HepG2 (cell line): ENCODE measurements around the gene ZAR1. TPM values are rescaled to one million over a fixed set of nuclear protein-coding genes. Genes with fewer than 3 reads are reported as not detected.

ENCODE experiments used
- ATAC-seq: fragments of 200-7000 bp; cut with Tn5 transposase; 3 replicates; pipeline ENCODE4 v1.9.1; 2020; ENCODE audit warnings: mild to moderate bottlenecking, moderate library complexity
- BruUV-seq: library from RNA; stranded (reverse); fragments of 400-500 nt; replicated peaks from 2 replicates; lab custom pipeline; 2021; lab: Mats Ljungman, UMichigan
- CTCF ChIA-PET: fragments of 300-600 bp; formaldehyde crosslinking; extraction: SDS; loops from one replicate; lab custom pipeline; 2021; ENCODE audit warnings: low total read pairs, inconsistent platforms, low intra/inter-chr PET ratio; lab: Yijun Ruan, JAX
- POLR2A ChIA-PET: fragments of 350-600 bp; sonication (Branson Sonifier 250); formaldehyde crosslinking; loops from one replicate; lab custom pipeline; 2020; ENCODE audit warnings: antibody characterized with exemption, inconsistent platforms; lab: Yijun Ruan, JAX
- DNase-seq: peaks from one replicate; pipeline ENCODE4 v3.0.0-alpha.2; 2015; ENCODE audit warnings: low spot score
- FAIRE-seq: peaks from 3 replicates; lab custom pipeline; 2011; peaks lifted over from hg19 to GRCh38; lab: Jason Lieb, UNC
- H2AFZ ChIP-seq: one replicate; pipeline ENCODE4 v1.6.1; 2011; ENCODE audit warnings: low read length, inconsistent platforms
- H3K27ac ChIP-seq: fragments of 300-600 bp; 3 replicates; pipeline ENCODE4 v1.8.0; 2011; ENCODE audit warnings: mixed run types, mild to moderate bottlenecking, mixed read lengths, low read length, inconsistent platforms; ENCODE audit not compliant: insufficient read depth; ENCODE audit errors: extremely low read length
- H3K27me3 ChIP-seq, 2 experiments: fragments of 200-600 bp in 1 of 2; 2 replicates in 1 of 2; 3 replicates in 1 of 2; pipeline versions ENCODE4 v1.6.0 to v1.8.0; 2011; ENCODE audit warnings: low read length in 2 of 2, mild to moderate bottlenecking in 2 of 2, moderate library complexity in 2 of 2, inconsistent platforms in 1 of 2; ENCODE audit not compliant: insufficient read depth in 2 of 2, control insufficient read depth in 1 of 2
- H3K36me3 ChIP-seq, 2 experiments: fragments of 200-600 bp in 1 of 2; replicated peaks in 1 of 2; 2 replicates in 1 of 2; 3 replicates in 1 of 2; pipeline versions ENCODE4 v1.5.1 to v1.8.0; 2011; ENCODE audit warnings: low read length in 2 of 2, inconsistent platforms in 1 of 2; ENCODE audit not compliant: insufficient read depth in 2 of 2, control insufficient read depth in 1 of 2
- H3K4me1 ChIP-seq: 2 replicates; pipeline ENCODE4 v1.5.1; 2012; ENCODE audit warnings: low read length, inconsistent platforms; ENCODE audit not compliant: insufficient read depth
- H3K4me2 ChIP-seq: 2 replicates; pipeline ENCODE4 v1.6.0; 2011; ENCODE audit warnings: low read depth, low read length, inconsistent platforms
- H3K4me3 ChIP-seq, 3 experiments: fragments of 200-600 bp in 1 of 3; sonication (generic), shearing (Covaris generic) in 1 of 3; replicated peaks in 1 of 3; 2 replicates each; pipeline ENCODE4 v1.5.1; 2011 to 2016; ENCODE audit warnings: low read length in 3 of 3, inconsistent platforms in 2 of 3, low read depth in 2 of 3, mild to moderate bottlenecking in 2 of 3, control low read depth in 1 of 3, mixed read lengths in 1 of 3; ENCODE audit not compliant: insufficient read depth in 1 of 3
- H3K79me2 ChIP-seq: one replicate; pipeline ENCODE4 v1.6.1; 2011; ENCODE audit warnings: low read length, inconsistent platforms; ENCODE audit not compliant: insufficient read depth
- H3K9ac ChIP-seq: 2 replicates; pipeline ENCODE4 v1.6.0; 2011; ENCODE audit warnings: mild to moderate bottlenecking, low read depth, low read length, inconsistent platforms; ENCODE audit not compliant: insufficient read depth
- H3K9me3 ChIP-seq: 2 replicates; pipeline ENCODE4 v1.5.1; 2012; ENCODE audit warnings: mild to moderate bottlenecking, low read length
- H4K20me1 ChIP-seq: 2 replicates; pipeline ENCODE4 v1.6.0; 2011; ENCODE audit warnings: inconsistent platforms, mild to moderate bottlenecking, low read length, moderate library complexity; ENCODE audit not compliant: insufficient read depth
- EED ChIP-seq: sonication (generic); formaldehyde crosslinking; IDR thresholded peaks from 2 replicates; pipeline ENCODE4 v1.5.0; 2020; ENCODE audit warnings: mild to moderate bottlenecking, missing genetic modification reagents
- FOXK2 ChIP-seq: fragments of 450-650 bp; IDR thresholded peaks from 2 replicates; pipeline ENCODE4 v1.6.1; 2016
- MTA3 ChIP-seq: sonication (generic); formaldehyde crosslinking; IDR thresholded peaks from 2 replicates; pipeline ENCODE4 v1.4.0; 2020; ENCODE audit warnings: missing genetic modification reagents
- PAXIP1 ChIP-seq: sonication (generic); formaldehyde crosslinking; conservative IDR thresholded peaks from 2 replicates; pipeline ENCODE4 v1.4.0; 2020; ENCODE audit warnings: mild to moderate bottlenecking, missing genetic modification reagents, moderate library complexity
- POLR2G ChIP-seq: fragments of 200-400 bp; formaldehyde crosslinking; IDR thresholded peaks from 2 replicates; pipeline ENCODE4 v1.6.1; 2018; ENCODE audit warnings: mild to moderate bottlenecking, low read depth, low read length, moderate library complexity
- STAT6 ChIP-seq: sonication (generic); formaldehyde crosslinking; IDR thresholded peaks from 2 replicates; pipeline ENCODE4 v1.4.0; 2020; ENCODE audit warnings: missing genetic modification reagents, mild to moderate bottlenecking, borderline replicate concordance
- ZFP91 ChIP-seq: sonication (generic); formaldehyde crosslinking; IDR thresholded peaks from 2 replicates; pipeline ENCODE4 v1.9.0; 2022; ENCODE audit warnings: missing genetic modification reagents, mild to moderate bottlenecking, borderline replicate concordance
- ZMAT5 ChIP-seq: sonication (generic); formaldehyde crosslinking; IDR thresholded peaks from 2 replicates; pipeline ENCODE4 v1.5.0; 2020; ENCODE audit warnings: mild to moderate bottlenecking, low read depth, missing genetic modification reagents, borderline replicate concordance
- ZNF225 ChIP-seq: sonication (generic); formaldehyde crosslinking; IDR thresholded peaks from 2 replicates; pipeline ENCODE4 v1.4.0; 2020; ENCODE audit warnings: mild to moderate bottlenecking, missing genetic modification reagents
- ZNF276 ChIP-seq: sonication (generic); formaldehyde crosslinking; IDR thresholded peaks from 2 replicates; pipeline ENCODE4 v1.4.0; 2020; ENCODE audit warnings: mild to moderate bottlenecking, low read depth, missing genetic modification reagents
- ZNF513 ChIP-seq: sonication (generic); formaldehyde crosslinking; conservative IDR thresholded peaks from 2 replicates; pipeline ENCODE4 v1.5.0; 2020; ENCODE audit warnings: missing genetic modification reagents
- WGBS: methylation state at CpG from one replicate; pipeline ENCODE4 v1.1.6; 2017; ENCODE audit warnings: low lambda C conversion rate; 5-methylcytosine and 5-hydroxymethylcytosine counted together
- in situ Hi-C: cut with HindIII; loops from 2 replicates; pipeline ENCODE4 v1.10.0; 2017; ENCODE audit warnings: low pct_unique_long_range_greater_than_20kb; ENCODE audit not compliant: extremely low pct_ligation_motif_present
- intact Hi-C: fragments of 100-400 bp; cut with micrococcal nuclease; formaldehyde crosslinking; loops from one replicate; pipeline ENCODE4 v1.10.0; 2022; ENCODE audit not compliant: unreplicated experiment
- polyA plus RNA-seq, 8 experiments: library from polyadenylated mRNA; depleted of rRNA in 3 of 8; stranded (reverse) in 7 of 8; unstranded in 1 of 8; fragments of >200 nt; fragmentation: Illumina TruSeq in 4 of 8; extraction: Trizol in 4 of 8; gene quantifications; 2 replicates each; pipeline versions ENCODE4 v1.2.1 to v1.2.3, GENCODE V29; 2011 to 2016; ENCODE audit warnings: low read depth in 4 of 8, missing spikeins in 1 of 8, mixed read lengths in 1 of 8; ENCODE audit not compliant: insufficient read depth in 1 of 8
- total RNA-seq, 5 experiments: library from RNA; depleted of rRNA; stranded (reverse); fragments of >200 nt; fragmentation: Illumina TruSeq; extraction: Trizol; gene quantifications; 2 replicates each; pipeline ENCODE4 v1.2.3, GENCODE V29; 2016; ENCODE audit warnings: low read depth in 1 of 5

ZAR1 gene
- total and polyA plus RNA-seq, 2 of the 13 experiments (the other 11 are each of a cell fraction or from before 2014, with no cell fraction given) = not detected

GRCh38 chr4:48478273-48478672 is 11.8 kb upstream of the ZAR1 start (continued):
- TF ChIP-seq ZFP91 (CRISPR knock-in tag) (no peak), PAXIP1 (CRISPR knock-in tag) (no peak), ZNF276 (CRISPR knock-in tag) (no peak)

GRCh38 chr4:48481581-48481980 is 8.5 kb upstream of the ZAR1 start:
- Histone ChIP-seq H3K4me3 (no peak overlapping the region), H4K20me1 (no peaks in the 10 kb centered on the region), H3K79me2 (no peaks in the 10 kb centered on the region), H3K36me3 (no peaks in the 10 kb centered on the region), H3K27me3 (peaks cover 0 to 31% of the 10 kb centered on the region in 2 experiments; a peak in 3 of 5 replicates), H3K4me1 (no peaks in the 10 kb centered on the region), H3K9me3 (no peaks in the 10 kb centered on the region), H3K4me2 (no peak overlapping the region), H3K9ac (no peak overlapping the region), H3K27ac (no peak overlapping the region), H2AFZ (no peak overlapping the region)
- ATAC-seq (no peak), FAIRE-seq (no peak), DNase-seq (no peak)
- ChIA-PET CTCF (no interaction called here), POLR2A (no interaction called here)
- intact Hi-C loops (no loop called here), in situ Hi-C loops (no loop called here)
- WGBS = 3% methylated on average over 1 of the region's 1 CpG
- no TSS peak for BruUV-seq
- no peak for TF ChIP-seq ZNF513 (CRISPR knock-in tag)
- no peak for TF ChIP-seq ZNF225 (CRISPR knock-in tag)
- no peak for TF ChIP-seq POLR2G
- TF ChIP-seq ZMAT5 (CRISPR knock-in tag) = no peak
- no peak for TF ChIP-seq STAT6 (CRISPR knock-in tag)
- no peak for TF ChIP-seq FOXK2
- TF ChIP-seq EED (CRISPR knock-in tag) = no peak
- no peak for TF ChIP-seq MTA3
